Measurements from ENCODE around the gene GRAMD4.

The GRAMD4 gene

DNA sequence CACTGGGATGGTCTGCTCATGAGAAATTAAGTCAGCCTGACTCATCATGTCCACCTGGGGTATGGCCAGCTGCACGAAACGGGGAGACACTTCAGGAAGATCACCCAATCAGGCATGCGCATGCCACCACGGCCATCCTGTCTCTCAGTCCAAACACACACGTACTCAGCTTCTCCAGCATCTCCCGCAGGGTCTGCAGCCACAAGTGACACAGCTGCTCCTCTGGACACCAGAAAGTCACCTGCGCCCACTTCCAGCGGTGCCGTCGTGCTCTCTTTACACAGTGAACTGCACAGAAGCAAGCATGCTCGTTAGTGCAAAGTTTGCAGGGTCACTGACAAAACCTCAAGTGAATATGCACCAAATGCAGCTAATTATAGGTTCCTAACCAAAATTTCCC is 99.7 kb downstream of the GRAMD4 start:
- POLR2A ChIA-PET: no interaction called here
- Histone ChIP-seq H3K36me3 (ENCODE audit: control insufficient read depth in 4 of 4, insufficient read depth in 4 of 4, low read length in 3 of 4) (peaks cover 17 to 66% (median 37%) of the 10 kb centered on the region in 4 experiments), H3K9me3 (ENCODE audit: control extremely low read depth in 1 of 5, control insufficient read depth in 4 of 5, insufficient read depth in 2 of 5, low read depth in 1 of 5, low read length in 4 of 5) (no peaks in the 10 kb centered on the region), H3K4me1 (ENCODE audit: control extremely low read depth in 1 of 4, control insufficient read depth in 4 of 4, insufficient read depth in 4 of 4, low read length in 3 of 4) (no peaks in the 10 kb centered on the region), H3K4me3 (ENCODE audit: control insufficient read depth in 1 of 7, extremely low read depth in 1 of 7, insufficient read depth in 4 of 7, low read depth in 2 of 7, low read length in 6 of 7) (no peak overlapping the region), H3K27me3 (replicated peaks in 2 of 5; ENCODE audit: control insufficient read depth in 4 of 5, insufficient read depth in 5 of 5, low read length in 4 of 5) (no peaks in the 10 kb centered on the region), H3K27ac (ENCODE audit: insufficient read depth in 1 of 2, low read depth in 1 of 2, low read length in 2 of 2, poor library complexity in 1 of 2, severe bottlenecking in 2 of 2) (no peak overlapping the region)
- CTCF ChIA-PET: interaction anchor here (1.4 to 1.7 kb wide), 2 partner anchors 33 to 43 kb away, joined by 3 read pairs; partner anchors contain the start of gene TBC1D22A
- no peak for DNase-seq
- 94% methylated on average over 9 of the region's 11 CpGs for WGBS (ENCODE audit: insufficient coverage)

DNA sequence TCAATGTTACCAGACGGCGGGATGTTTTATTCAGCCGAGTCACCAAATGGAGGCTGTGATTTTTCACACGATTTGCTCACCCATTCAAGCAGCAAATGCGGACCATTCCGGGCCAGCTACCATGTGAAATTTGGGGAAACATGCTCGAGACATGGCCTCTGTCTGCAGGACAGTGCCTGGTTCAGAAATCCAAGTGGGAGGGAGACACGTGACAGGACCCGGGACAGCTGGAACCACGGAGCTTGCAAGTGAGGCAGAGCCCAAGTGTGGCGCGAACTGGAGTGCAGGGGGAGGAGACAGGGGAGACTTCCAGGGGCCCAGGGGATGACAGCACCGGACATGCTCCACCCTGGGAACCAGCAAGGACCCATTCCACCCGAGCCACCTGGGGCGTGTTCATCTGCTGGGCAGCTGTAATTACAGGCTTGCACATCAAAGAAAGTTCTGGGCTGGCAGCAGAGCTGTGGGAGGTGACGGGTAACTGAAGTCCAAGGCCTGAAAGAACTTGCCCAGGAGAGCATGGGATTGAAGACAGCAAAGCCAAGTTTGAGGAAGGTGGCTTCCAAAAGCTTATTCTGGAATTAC is 101.4 kb downstream of the GRAMD4 start:
- ChIA-PET CTCF (interaction anchor here (1.0 to 1.7 kb wide), 6 partner anchors 11 to 41 kb away, joined by 3 to 5 read pairs (median 3); partner anchors contain the start of gene TBC1D22A), POLR2A (no interaction called here)
- Histone ChIP-seq H3K4me3 (ENCODE audit: control insufficient read depth in 1 of 7, extremely low read depth in 1 of 7, insufficient read depth in 4 of 7, low read depth in 2 of 7, low read length in 6 of 7) (no peak overlapping the region), H3K9me3 (ENCODE audit: control extremely low read depth in 1 of 5, control insufficient read depth in 4 of 5, insufficient read depth in 2 of 5, low read depth in 1 of 5, low read length in 4 of 5) (no peaks in the 10 kb centered on the region), H3K27me3 (replicated peaks in 2 of 5; ENCODE audit: control insufficient read depth in 4 of 5, insufficient read depth in 5 of 5, low read length in 4 of 5) (no peaks in the 10 kb centered on the region), H3K4me1 (ENCODE audit: control extremely low read depth in 1 of 4, control insufficient read depth in 4 of 4, insufficient read depth in 4 of 4, low read length in 3 of 4) (no peaks in the 10 kb centered on the region), H3K36me3 (ENCODE audit: control insufficient read depth in 4 of 4, insufficient read depth in 4 of 4, low read length in 3 of 4) (peaks cover 13 to 73% (median 49%) of the 10 kb centered on the region in 4 experiments), H3K27ac (ENCODE audit: insufficient read depth in 1 of 2, low read depth in 1 of 2, low read length in 2 of 2, poor library complexity in 1 of 2, severe bottlenecking in 2 of 2) (no peak overlapping the region)
- DNase-seq: no peak
- WGBS (ENCODE audit: insufficient coverage): 97% methylated on average over 15 of the region's 16 CpGs

DNA sequence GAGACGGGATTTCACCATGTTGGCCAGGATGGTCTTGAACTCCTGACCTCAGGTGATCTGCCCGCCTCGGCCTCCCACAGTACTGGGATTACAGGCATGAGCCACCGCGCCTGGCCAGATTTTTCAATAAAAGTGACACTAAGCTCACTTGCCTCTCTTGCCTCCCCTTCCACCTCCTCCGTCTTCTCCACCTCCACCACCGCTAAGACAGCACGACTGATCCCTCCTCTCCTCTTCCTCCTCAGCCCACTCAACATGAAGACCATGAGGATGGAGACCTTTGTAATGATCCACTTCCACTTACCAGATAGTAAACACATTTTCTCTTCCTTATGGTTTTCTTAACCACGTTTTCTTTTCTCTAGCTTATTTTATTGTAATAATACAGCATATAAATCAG is 103.7 kb downstream of the GRAMD4 start:
- POLR2A ChIA-PET: no interaction called here

DNA sequence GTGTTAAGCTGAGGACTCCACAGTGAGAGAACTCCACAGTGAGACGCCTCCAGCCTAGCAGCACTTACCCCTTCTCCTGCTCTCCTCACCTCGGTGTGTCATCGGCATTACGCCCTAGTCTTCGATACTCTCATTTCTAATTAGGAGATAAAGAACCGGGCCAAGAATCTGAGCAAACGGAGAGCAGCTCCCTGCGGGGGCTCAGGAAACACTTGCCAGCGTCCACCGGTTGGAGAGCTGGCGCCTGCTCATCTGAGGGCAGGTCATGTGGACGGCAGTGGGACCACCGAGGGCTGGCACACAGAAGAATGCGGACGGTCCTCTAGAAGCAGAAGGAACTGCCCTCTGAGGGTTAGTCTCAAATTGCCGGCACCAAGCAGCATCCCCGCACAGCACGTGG is 104.9 kb downstream of the GRAMD4 start:
- Histone ChIP-seq H3K36me3 (ENCODE audit: control insufficient read depth in 4 of 4, insufficient read depth in 4 of 4, low read length in 3 of 4) (peaks cover 9 to 60% (median 35%) of the 10 kb centered on the region in 4 experiments), H3K27ac (ENCODE audit: insufficient read depth in 1 of 2, low read depth in 1 of 2, low read length in 2 of 2, poor library complexity in 1 of 2, severe bottlenecking in 2 of 2) (no peak overlapping the region), H3K27me3 (replicated peaks in 2 of 5; ENCODE audit: control insufficient read depth in 4 of 5, insufficient read depth in 5 of 5, low read length in 4 of 5) (no peaks in the 10 kb centered on the region), H3K4me3 (ENCODE audit: control insufficient read depth in 1 of 7, extremely low read depth in 1 of 7, insufficient read depth in 4 of 7, low read depth in 2 of 7, low read length in 6 of 7) (no peak overlapping the region), H3K9me3 (ENCODE audit: control extremely low read depth in 1 of 5, control insufficient read depth in 4 of 5, insufficient read depth in 2 of 5, low read depth in 1 of 5, low read length in 4 of 5) (no peaks in the 10 kb centered on the region), H3K4me1 (ENCODE audit: control extremely low read depth in 1 of 4, control insufficient read depth in 4 of 4, insufficient read depth in 4 of 4, low read length in 3 of 4) (peaks cover 0 to 3% (median 0%) of the 10 kb centered on the region in 4 experiments)
- no peak for DNase-seq
- 92% methylated on average over 18 of the region's 18 CpGs for WGBS (ENCODE audit: insufficient coverage)
- CTCF ChIA-PET: interaction anchor here (0.6 kb wide), 1 partner anchor 11 kb away, joined by 3 read pairs; no protein-coding TSS in a partner anchor
- POLR2A ChIA-PET: no interaction called here

More for the DNA sequence above, 103.7 kb downstream of the GRAMD4 start:
- Histone ChIP-seq H3K9me3 (ENCODE audit: control extremely low read depth in 1 of 5, control insufficient read depth in 4 of 5, insufficient read depth in 2 of 5, low read depth in 1 of 5, low read length in 4 of 5) (no peaks in the 10 kb centered on the region), H3K27ac (ENCODE audit: insufficient read depth in 1 of 2, low read depth in 1 of 2, low read length in 2 of 2, poor library complexity in 1 of 2, severe bottlenecking in 2 of 2) (no peak overlapping the region), H3K36me3 (ENCODE audit: control insufficient read depth in 4 of 4, insufficient read depth in 4 of 4, low read length in 3 of 4) (peaks cover 7 to 69% (median 45%) of the 10 kb centered on the region in 4 experiments), H3K4me1 (ENCODE audit: control extremely low read depth in 1 of 4, control insufficient read depth in 4 of 4, insufficient read depth in 4 of 4, low read length in 3 of 4) (peaks cover 0 to 3% (median 0%) of the 10 kb centered on the region in 4 experiments), H3K4me3 (ENCODE audit: control insufficient read depth in 1 of 7, extremely low read depth in 1 of 7, insufficient read depth in 4 of 7, low read depth in 2 of 7, low read length in 6 of 7) (no peak overlapping the region), H3K27me3 (replicated peaks in 2 of 5; ENCODE audit: control insufficient read depth in 4 of 5, insufficient read depth in 5 of 5, low read length in 4 of 5) (no peaks in the 10 kb centered on the region)
- DNase-seq: no peak
- WGBS (ENCODE audit: insufficient coverage): 96% methylated on average over 8 of the region's 9 CpGs
- CTCF ChIA-PET: no interaction called here

DNA sequence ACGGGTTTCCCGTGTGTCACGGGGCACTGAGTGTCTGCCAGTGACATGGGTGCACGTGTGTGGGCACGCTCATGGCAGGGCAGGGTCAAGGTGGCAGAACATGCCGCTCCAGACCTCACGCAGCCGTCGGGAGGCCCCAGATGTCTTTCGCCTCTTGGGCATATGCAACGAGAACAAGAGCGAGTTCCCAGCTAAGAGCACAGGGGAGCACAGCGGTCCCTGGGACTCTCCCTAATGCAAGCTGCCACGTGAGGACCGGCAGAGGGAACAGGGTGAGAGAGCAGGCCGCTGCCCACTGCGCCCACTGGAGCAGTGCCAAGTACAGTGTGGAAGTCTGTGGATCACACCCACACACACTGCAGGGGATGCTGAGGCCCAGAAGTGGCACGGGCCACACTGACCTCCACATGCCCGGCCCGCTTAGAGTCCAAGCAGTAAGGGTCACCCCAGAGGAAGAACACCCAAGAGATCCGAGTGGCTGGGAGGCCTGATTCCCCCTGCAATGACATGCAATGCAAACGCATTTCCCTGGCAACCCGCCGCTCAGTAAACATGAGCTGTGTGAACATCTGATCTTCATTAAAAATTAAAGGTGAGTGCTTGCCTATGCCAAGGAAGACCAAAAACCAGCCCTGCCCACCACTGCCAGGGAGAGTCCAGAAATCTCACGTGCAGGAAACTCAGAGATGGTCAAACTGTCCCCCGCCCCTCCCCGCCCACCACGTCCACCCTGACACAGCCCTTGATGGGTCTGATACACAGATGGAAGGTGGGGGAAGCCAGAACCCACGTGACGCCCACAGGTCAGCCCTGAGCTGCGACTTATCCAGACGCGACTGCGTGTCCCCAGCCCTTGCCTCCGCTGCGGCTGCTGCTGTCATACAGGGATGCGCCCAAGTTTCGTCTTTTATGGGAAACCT is 106.1 kb downstream of the GRAMD4 start:
- WGBS (ENCODE audit: insufficient coverage): 95% methylated on average over 35 of the region's 38 CpGs
- no peak overlapping the region for H3K4me3 ChIP-seq (ENCODE audit: control insufficient read depth in 1 of 7, extremely low read depth in 1 of 7, insufficient read depth in 4 of 7, low read depth in 2 of 7, low read length in 6 of 7)
- H3K36me3 ChIP-seq (ENCODE audit: control insufficient read depth in 4 of 4, insufficient read depth in 4 of 4, low read length in 3 of 4): peaks cover 9 to 57% (median 36%) of the 10 kb centered on the region in 4 experiments
- POLR2A ChIA-PET: interaction anchor here (0.6 kb wide), 1 partner anchor 36 kb away, joined by 5 read pairs; no protein-coding TSS in a partner anchor
- H3K4me1 ChIP-seq (ENCODE audit: control extremely low read depth in 1 of 4, control insufficient read depth in 4 of 4, insufficient read depth in 4 of 4, low read length in 3 of 4): peaks cover 0 to 8% (median 3%) of the 10 kb centered on the region in 4 experiments
- CTCF ChIA-PET: interaction anchor here (0.7 to 1.0 kb wide), 3 partner anchors 12 to 1227 kb away, joined by 3 read pairs; no protein-coding TSS in a partner anchor
- H3K27me3 ChIP-seq (replicated peaks in 2 of 5; ENCODE audit: control insufficient read depth in 4 of 5, insufficient read depth in 5 of 5, low read length in 4 of 5): no peaks in the 10 kb centered on the region
- no peak overlapping the region for H3K27ac ChIP-seq (ENCODE audit: insufficient read depth in 1 of 2, low read depth in 1 of 2, low read length in 2 of 2, poor library complexity in 1 of 2, severe bottlenecking in 2 of 2)
- no peak for DNase-seq
- no peaks in the 10 kb centered on the region for H3K9me3 ChIP-seq (ENCODE audit: control extremely low read depth in 1 of 5, control insufficient read depth in 4 of 5, insufficient read depth in 2 of 5, low read depth in 1 of 5, low read length in 4 of 5)

DNA sequence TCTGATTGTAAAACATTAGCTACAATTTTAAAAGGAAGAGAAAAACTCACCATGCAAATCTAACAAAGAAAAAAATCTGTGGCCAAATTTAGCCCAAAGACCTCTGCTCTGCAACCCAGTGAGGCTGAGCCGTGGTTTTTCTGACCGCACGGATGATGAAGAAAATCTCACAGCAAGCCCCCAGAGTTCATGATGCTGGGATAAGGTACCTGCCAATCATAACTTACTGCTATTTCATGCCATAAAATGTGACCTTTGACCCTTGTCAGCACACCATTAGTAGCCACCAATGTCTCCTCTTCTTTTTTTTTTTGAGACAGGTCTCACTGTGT is 106.8 kb downstream of the GRAMD4 start:
- POLR2A ChIA-PET: interaction anchor here (0.6 kb wide), 1 partner anchor 35 kb away, joined by 5 read pairs; no protein-coding TSS in a partner anchor
- 82% methylated on average over 3 of the region's 3 CpGs for WGBS (ENCODE audit: insufficient coverage)
- Histone ChIP-seq H3K9me3 (ENCODE audit: control extremely low read depth in 1 of 5, control insufficient read depth in 4 of 5, insufficient read depth in 2 of 5, low read depth in 1 of 5, low read length in 4 of 5) (no peaks in the 10 kb centered on the region), H3K27me3 (replicated peaks in 2 of 5; ENCODE audit: control insufficient read depth in 4 of 5, insufficient read depth in 5 of 5, low read length in 4 of 5) (no peaks in the 10 kb centered on the region), H3K36me3 (ENCODE audit: control insufficient read depth in 4 of 4, insufficient read depth in 4 of 4, low read length in 3 of 4) (peaks cover 9 to 60% (median 40%) of the 10 kb centered on the region in 4 experiments), H3K4me3 (ENCODE audit: control insufficient read depth in 1 of 7, extremely low read depth in 1 of 7, insufficient read depth in 4 of 7, low read depth in 2 of 7, low read length in 6 of 7) (no peak overlapping the region), H3K4me1 (ENCODE audit: control extremely low read depth in 1 of 4, control insufficient read depth in 4 of 4, insufficient read depth in 4 of 4, low read length in 3 of 4) (peaks cover 0 to 8% (median 3%) of the 10 kb centered on the region in 4 experiments), H3K27ac (ENCODE audit: insufficient read depth in 1 of 2, low read depth in 1 of 2, low read length in 2 of 2, poor library complexity in 1 of 2, severe bottlenecking in 2 of 2) (no peak overlapping the region)
- DNase-seq: no peak
- CTCF ChIA-PET: interaction anchor here (0.7 to 1.0 kb wide), 3 partner anchors 13 to 1227 kb away, joined by 3 read pairs; no protein-coding TSS in a partner anchor
